HG02798 (cell line): ENCODE results near the gene FRYL.
"Not testable (repeated sequence)": the region's sequence is repeated elsewhere in the genome, so short reads cannot be mapped to it uniquely, and the experiment has no call there.

Source experiments
- ATAC-seq: cut with Tn5 transposase; IDR thresholded peaks from one replicate; pipeline ENCODE4 v1.9.1; 2021; ENCODE audit warnings: mild to moderate bottlenecking; ENCODE audit not compliant: unreplicated experiment, poor library complexity

FRYL gene

DNA sequence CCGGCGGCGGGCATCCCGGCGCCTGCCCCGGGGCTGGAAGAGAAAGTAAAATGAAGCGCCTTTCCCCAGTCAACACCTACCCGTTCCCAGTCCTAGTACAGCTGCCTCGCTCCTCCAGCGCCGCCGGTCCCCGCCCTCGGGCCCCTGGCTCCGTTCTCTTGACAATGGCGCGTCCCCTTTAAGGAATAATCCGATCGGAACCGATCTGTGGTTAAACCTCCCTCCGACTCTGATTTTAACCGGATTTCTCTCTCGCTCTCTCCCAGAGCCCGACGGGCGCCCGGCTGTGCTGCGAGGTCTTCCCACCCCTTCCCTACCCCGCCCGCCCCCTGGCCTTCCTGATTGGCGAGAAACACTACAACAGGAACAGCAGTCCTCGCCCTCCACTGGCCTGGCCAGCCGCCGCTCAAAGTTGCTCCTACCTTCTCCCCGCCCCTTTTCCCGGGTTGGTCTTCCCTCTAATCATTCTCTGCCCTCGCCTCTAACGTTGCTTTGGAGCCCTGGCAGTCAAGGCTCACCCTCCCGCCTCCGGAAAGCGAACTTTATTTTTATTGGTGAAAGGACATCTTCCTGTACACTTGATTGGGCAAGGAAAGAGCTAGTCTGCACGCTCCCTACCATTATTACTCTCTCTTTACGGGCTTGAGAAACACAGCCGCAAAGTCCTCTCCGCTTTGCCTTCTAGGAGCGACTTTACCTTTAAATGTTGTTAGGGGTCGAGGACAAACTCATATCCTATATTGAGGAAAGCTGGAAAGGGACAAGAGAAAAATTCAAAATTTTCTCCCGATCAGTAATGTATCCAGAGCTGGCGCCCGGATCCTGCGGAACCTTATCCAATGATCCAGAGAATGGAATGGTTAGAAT is at the start of gene FRYL:
Gene FRYL, minus strand, starts transcription at position 282 of the 867 bp plus-strand sequence. CDS start 145,869 bp downstream, outside the sequence.
- ATAC-seq, result peak; percentile 93

DNA sequence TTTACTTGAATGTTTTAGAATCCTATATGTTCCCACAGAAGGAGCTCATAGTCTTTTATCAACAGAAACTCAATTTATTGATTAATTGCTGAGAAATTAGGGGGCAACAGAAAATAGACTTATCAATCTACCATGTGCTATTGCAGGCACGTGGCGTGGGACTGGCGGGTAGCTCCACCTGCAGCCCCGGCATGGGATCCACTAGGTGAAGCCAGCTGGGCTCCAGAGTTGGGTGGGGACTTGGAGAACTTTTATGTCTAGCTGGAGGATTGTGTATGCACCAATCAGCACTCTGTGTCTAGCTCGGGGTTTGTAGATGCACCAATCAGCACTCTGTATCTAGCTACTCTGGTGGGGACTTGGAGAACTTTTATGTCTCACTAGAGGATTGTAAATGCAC is 47.5 kb upstream of the FRYL start:
- no peak for ATAC-seq

DNA sequence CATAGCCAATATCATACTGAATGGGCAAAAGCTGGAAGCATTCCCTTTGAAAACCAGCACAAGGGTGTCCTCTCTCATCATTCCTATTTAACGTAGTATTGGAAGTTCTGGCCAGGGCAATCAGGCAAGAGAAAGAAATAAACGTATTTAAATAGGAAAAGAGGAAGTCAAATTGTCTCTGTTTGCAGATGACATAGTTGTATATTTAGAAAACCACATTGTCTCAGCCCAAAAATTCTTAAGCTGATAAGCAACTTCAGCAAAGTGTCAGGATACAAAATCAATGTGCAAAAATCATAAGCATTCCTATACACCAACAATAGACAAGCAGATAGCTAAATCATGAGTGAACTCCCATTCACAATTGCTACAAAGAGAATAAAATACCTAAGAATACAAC is 41.4 kb upstream of the FRYL start:
- not testable (repeated sequence) for ATAC-seq

DNA sequence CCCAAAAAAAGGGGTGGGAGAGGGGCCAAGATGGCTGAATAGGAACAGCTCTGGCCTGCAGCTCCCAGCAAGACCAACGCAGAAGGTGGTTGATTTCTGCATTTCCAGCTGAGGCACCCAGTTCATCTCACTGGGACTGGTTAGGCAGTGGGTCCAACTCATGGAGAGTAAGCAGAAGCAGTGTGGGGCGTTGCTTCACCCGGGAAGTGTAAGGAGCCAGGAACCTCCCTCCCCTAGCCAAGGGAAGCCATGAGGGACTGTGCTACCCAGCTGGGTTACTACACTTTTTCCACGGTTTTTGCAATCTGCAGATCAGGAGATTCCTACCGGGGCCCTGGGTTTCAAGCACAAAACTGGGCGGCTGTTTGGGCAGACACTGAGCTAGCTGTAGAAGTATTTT is 36.9 kb upstream of the FRYL start:
- no peak for ATAC-seq

- not testable (repeated sequence) for ATAC-seq
These were observed 36.2 kb upstream of the FRYL start for GRCh38 chr4:48816297-48816696.

DNA sequence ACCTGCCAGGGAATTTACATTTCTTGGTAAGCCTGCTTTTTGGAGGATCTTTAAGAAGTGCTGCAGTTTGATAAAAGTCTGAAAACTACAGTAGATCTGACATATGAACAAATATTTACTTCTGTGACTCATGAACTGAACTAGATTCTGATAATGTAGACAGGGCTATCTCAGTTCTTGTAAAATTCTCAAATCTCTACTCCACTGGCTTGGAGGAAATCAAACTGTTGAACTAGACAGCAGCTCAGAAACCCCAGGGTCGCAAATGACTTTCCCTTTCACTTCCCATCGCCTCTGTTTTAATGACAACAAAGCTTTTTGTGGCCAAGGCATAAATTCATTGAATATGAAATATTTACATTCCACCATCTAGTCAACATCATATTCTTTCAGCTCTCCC is 35.4 kb upstream of the FRYL start:
- ATAC-seq, result no peak

- peak; percentile 90 for ATAC-seq
These were observed 33.9 kb upstream of the FRYL start for GRCh38 chr4:48813964-48814363.

- no peak for ATAC-seq
These were observed 32.8 kb upstream of the FRYL start for GRCh38 chr4:48812866-48813265.

DNA sequence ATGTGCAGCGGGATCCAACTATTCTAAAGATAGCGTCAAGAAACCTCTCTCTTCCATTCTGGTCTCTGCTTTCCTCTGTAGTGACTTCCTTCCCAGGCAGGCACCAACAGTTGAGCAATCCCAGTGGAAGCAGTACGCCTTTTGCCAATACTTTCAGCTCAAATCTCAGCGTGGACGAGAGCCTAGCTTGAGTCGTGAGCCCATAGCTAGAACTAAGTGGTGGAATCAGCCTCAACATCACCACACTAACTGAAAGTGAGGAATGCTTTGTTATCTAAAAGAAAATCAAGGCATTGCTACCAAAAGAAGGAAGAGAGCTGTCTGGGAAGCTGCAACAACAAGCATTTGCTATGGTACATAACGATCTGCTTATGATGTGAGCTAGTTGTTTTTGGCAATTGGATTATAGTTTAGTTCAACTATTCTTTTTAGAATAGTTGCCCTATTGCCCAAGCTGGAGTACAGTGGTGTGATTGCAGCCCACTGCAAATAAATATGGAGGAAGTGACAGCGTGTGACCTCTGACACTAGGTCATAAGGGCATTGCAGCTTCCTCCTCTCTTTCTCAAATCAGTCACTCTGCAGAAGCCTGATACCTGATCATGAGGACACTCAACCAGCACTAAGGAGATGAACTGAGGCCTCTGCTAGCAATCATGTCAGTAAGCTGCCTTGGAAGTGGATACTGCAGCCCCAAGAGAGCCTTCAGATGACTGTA is 24.7 kb upstream of the FRYL start:
- no peak for ATAC-seq

GRCh38 chr4:48801016-48801715 is 21.1 kb upstream of the FRYL start:
- no peak for ATAC-seq

DNA sequence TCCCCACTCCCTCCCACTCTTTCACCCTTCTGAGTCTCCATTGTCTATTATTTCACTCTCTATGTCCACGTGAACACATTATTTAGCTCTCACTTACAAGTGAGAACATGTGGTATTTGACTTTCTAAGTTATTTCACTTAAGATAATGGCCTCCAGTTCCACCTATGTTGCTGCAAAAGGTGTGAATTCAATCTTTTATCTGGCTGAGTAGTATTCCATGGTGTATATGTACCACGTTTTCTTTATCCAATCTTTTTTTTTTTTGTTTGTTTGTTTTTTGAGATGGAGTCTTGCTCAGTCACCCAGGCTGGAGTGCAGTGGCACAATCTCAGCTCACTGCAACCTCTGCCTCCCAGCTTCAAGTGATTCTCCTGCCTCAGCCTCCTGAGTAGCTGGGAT is 20.1 kb upstream of the FRYL start:
- not testable (repeated sequence) for ATAC-seq

DNA sequence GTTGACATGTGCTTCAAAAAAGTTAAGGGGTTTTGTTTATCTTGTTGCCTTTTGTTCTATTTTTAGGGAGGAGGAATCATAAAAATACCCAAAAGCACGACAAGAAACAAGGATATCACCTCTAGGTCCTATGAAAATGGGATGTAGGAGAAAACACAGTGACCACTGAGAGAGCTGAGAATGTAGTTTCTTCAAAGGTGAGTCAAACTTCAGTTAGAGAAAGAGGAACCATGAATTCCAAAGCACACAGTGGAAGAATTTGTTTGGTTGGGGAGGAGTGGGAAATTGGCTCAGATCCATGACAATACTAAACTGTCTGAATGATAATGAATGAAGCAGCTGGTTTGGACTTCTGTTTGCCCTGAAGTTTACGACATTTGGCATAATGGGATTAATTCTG is 19.1 kb upstream of the FRYL start:
- no peak for ATAC-seq

DNA sequence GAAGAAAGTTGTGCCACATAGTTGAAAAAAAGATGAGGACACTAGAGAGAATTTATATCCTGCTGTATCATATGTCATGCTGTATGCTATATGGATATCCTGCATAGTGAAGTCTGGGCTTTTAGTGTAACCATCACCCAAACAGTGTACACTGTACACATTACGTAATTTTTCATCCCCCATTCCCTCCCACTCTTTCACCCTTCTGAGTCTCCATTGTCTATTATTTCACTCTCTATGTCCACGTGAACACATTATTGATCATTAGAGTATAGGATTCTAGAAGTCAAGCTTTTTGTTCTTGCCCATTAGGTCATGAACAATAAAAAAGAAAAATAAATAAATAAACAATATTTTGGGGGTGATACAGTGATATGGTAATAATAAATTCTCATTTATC is 18.0 kb upstream of the FRYL start:
- ATAC-seq, result no peak

- ATAC-seq, result no peak
These were observed 17.0 kb upstream of the FRYL start for GRCh38 chr4:48796927-48797679.

DNA sequence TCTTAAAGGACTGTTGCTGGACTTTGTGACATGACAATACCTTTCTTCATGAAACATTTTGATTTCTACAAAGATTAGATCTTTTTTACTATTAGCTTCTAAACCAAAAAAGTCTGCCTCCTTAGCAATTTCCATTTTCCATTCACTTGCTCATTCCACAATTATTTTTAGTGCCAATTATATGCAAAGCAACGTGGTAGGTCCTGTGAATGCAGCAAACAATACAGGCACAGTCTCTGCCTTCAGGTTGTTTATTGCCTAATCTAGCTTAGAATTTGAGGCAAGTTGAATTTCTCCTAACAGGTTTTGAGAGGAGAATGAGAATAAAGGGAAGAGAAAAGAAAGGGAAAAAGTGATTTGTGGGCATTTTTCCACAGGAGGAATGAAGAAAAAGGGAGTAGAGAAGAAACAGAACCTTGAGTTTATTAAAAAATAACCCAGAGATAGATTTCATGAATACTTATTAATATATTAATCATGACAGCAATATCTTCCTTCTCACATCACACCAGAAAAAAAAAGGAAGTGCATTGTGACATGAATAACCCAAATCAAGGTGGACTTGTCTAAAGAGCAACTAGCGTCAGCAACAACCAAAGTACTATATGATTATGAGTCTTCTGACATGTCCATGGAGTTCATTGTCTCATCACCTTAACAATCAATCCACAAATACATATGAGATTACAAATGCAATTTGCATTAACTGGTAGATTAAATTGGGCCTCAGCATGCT is 16.3 kb upstream of the FRYL start:
- ATAC-seq, result no peak

GRCh38 chr4:48795108-48795507 is 15.0 kb upstream of the FRYL start:
- ATAC-seq, result no peak

- ATAC-seq, result no peak
These were observed 12.4 kb upstream of the FRYL start for GRCh38 chr4:48792348-48793006.

DNA sequence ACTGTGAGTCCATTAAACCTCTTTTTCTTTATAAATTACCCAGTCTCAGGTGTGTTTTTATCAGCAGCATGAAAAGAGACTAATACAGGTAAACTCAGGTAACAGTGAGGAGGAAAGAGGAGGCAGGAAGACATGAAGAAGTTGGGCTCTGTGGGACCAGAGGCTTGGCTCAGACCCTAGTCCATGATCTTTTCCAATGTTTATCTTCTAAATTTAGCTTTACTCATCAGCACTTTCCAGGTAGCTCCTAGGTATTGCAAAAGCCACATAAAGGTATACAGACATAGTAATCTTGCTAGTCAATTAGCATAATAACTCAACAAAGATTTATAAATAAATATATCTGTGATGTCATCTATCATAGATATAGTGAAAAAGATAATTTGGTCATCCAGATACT is 11.2 kb upstream of the FRYL start:
- ATAC-seq, result no peak

DNA sequence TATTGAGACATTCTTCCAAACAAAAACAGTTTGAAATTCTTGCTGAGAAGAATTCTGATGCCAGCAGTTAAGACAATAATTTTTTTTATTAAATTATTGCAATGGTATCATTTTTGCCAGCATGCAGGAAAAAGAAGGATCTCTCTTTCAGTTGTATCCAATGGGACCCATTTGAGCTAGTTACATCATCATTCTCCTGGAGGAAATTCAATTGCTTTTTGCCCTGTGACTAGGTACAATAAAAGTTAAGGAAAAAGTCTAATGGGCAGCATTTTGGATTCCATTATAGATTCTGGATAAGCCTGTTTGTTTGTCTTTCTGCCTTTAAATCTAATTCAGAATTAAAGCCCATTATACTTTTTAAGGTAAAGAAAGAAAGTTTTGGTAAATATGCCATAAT is 10.5 kb upstream of the FRYL start:
- no peak for ATAC-seq
